Measurements from ENCODE around the gene MCF2L. TPM values are rescaled to one million over a fixed set of nuclear protein-coding genes. Genes with fewer than 3 reads are reported as not detected.

The MCF2L gene
- total and polyA plus RNA-seq, 2 experiments from 2014 or later = 4.8 to 25.6 TPM

DNA sequence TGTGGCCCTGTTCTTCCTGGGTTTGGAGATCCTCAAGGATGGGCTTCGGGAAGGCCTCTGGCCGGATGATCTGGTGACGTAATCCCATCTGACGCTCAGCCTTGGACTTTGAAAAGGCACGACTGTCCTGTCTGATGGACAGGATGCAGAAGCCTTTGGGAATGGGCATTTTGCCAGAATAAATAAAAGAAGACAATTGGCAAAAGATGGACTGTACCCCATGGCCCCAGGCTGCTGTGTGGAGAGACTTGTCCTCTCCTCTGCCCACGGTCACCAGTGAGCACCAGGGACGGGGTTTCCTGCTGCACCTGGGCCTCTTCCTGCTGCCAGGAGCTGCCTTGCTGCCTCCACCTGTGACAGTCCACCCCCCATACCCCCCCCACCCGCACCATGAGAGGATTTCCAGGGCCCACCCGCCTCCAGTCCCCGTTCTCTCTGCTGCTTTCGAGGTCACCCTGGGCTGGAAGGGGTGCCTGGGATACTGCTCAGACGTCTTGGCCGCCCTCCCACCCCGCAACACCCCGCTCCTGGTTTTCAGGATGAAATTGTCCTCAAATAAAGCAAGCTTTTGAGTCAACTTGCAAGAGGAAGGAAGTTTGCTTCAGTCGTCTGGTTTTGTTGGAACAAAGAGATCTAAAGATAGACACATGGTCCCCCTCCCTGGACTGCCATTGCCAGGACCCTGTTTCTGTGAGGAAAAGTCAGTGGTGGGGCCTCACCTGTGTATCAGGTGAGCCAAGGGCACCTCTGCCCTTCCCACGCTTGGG lies 40.9 kb downstream of the MCF2L start (continued):
- TF ChIP-seq, protein P1, sequence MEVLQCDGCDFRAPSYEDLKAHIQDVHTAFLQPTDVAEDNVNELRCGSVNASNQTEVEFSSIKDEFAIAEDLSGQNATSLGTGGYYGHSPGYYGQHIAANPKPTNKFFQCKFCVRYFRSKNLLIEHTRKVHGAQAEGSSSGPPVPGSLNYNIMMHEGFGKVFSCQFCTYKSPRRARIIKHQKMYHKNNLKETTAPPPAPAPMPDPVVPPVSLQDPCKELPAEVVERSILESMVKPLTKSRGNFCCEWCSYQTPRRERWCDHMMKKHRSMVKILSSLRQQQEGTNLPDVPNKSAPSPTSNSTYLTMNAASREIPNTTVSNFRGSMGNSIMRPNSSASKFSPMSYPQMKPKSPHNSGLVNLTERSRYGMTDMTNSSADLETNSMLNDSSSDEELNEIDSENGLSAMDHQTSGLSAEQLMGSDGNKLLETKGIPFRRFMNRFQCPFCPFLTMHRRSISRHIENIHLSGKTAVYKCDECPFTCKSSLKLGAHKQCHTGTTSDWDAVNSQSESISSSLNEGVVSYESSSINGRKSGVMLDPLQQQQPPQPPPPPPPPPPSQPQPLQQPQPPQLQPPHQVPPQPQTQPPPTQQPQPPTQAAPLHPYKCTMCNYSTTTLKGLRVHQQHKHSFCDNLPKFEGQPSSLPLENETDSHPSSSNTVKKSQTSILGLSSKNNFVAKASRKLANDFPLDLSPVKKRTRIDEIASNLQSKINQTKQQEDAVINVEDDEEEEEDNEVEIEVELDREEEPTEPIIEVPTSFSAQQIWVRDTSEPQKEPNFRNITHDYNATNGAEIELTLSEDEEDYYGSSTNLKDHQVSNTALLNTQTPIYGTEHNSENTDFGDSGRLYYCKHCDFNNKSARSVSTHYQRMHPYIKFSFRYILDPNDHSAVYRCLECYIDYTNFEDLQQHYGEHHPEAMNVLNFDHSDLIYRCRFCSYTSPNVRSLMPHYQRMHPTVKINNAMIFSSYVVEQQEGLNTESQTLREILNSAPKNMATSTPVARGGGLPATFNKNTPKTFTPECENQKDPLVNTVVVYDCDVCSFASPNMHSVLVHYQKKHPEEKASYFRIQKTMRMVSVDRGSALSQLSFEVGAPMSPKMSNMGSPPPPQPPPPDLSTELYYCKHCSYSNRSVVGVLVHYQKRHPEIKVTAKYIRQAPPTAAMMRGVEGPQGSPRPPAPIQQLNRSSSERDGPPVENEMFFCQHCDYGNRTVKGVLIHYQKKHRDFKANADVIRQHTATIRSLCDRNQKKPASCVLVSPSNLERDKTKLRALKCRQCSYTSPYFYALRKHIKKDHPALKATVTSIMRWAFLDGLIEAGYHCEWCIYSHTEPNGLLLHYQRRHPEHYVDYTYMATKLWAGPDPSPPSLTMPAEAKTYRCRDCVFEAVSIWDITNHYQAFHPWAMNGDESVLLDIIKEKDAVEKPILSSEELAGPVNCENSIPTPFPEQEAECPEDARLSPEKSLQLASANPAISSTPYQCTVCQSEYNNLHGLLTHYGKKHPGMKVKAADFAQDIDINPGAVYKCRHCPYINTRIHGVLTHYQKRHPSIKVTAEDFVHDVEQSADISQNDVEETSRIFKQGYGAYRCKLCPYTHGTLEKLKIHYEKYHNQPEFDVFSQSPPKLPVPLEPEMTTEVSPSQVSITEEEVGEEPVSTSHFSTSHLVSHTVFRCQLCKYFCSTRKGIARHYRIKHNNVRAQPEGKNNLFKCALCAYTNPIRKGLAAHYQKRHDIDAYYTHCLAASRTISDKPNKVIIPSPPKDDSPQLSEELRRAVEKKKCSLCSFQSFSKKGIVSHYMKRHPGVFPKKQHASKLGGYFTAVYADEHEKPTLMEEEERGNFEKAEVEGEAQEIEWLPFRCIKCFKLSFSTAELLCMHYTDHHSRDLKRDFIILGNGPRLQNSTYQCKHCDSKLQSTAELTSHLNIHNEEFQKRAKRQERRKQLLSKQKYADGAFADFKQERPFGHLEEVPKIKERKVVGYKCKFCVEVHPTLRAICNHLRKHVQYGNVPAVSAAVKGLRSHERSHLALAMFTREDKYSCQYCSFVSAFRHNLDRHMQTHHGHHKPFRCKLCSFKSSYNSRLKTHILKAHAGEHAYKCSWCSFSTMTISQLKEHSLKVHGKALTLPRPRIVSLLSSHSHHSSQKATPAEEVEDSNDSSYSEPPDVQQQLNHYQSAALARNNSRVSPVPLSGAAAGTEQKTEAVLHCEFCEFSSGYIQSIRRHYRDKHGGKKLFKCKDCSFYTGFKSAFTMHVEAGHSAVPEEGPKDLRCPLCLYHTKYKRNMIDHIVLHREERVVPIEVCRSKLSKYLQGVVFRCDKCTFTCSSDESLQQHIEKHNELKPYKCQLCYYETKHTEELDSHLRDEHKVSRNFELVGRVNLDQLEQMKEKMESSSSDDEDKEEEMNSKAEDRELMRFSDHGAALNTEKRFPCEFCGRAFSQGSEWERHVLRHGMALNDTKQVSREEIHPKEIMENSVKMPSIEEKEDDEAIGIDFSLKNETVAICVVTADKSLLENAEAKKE (CRISPR knock-in tag; IDR thresholded peaks at IDR 0.05) = no peak
- TF ChIP-seq JUNB (IDR thresholded peaks at IDR 0.05; ENCODE audit: unreplicated experiment) = no peak
- TF ChIP-seq, protein P2, sequence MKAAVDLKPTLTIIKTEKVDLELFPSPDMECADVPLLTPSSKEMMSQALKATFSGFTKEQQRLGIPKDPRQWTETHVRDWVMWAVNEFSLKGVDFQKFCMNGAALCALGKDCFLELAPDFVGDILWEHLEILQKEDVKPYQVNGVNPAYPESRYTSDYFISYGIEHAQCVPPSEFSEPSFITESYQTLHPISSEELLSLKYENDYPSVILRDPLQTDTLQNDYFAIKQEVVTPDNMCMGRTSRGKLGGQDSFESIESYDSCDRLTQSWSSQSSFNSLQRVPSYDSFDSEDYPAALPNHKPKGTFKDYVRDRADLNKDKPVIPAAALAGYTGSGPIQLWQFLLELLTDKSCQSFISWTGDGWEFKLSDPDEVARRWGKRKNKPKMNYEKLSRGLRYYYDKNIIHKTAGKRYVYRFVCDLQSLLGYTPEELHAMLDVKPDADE (IDR thresholded peaks at IDR 0.05) = no peak

DNA sequence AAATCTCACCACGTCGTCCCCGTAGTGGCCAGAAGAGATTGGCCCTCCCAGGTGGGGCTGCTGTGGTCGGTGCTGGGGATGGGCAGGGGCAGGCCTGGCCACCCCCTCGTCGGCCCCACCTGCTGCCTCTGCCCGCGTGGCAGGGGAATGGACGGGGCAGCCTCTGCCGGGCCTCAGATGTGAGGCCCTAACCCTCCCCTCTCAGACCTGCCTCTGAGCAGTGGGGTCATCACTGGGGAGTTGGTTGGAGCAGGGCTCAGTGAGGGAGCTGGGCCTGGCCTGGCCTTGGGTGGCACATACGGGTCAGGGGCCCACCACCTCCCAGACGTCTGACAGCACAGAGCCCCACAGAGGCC lies 41.5 kb downstream of the MCF2L start:
- H2AFZ ChIP-seq = no peak overlapping the region
- H3K4me3 ChIP-seq = no peak overlapping the region
- ATAC-seq (no peak), DNase-seq (ENCODE audit: low spot score) (no peak)
- H3K27ac ChIP-seq (ENCODE audit: low read depth) = no peak overlapping the region
- no peaks in the 10 kb centered on the region for H3K9me2 ChIP-seq (ENCODE audit: insufficient read depth)
- no peaks in the 10 kb centered on the region for H3K79me2 ChIP-seq (replicated peaks; ENCODE audit: insufficient read depth)
- no peaks in the 10 kb centered on the region for H3F3A ChIP-seq (replicated peaks; ENCODE audit: low read depth)
- H3K36me3 Mint-ChIP-seq (ENCODE audit: low read depth) = peaks cover 11% of the 10 kb centered on the region
- H3K36me3 ChIP-seq (ENCODE audit: insufficient read depth) = no peaks in the 10 kb centered on the region
- H3K4me2 ChIP-seq = no peak overlapping the region
- no peaks in the 10 kb centered on the region for H3K4me1 ChIP-seq (ENCODE audit: insufficient read depth)
- H3K27me3 Mint-ChIP-seq (ENCODE audit: insufficient read depth, low read depth, poor library complexity) = peaks cover 10% of the 10 kb centered on the region
- H3K27me3 ChIP-seq (ENCODE audit: insufficient read depth) = no peaks in the 10 kb centered on the region
- no peak overlapping the region for H3K4me3 Mint-ChIP-seq
- H4K20me1 ChIP-seq (replicated peaks; ENCODE audit: insufficient read depth) = no peaks in the 10 kb centered on the region
- no peaks in the 10 kb centered on the region; the same call in 2 of the 3 replicates for H3K4me1 Mint-ChIP-seq
- no peak overlapping the region for H3K27ac Mint-ChIP-seq
- H3K9me3 Mint-ChIP-seq = peaks cover 11% of the 10 kb centered on the region
- TF ChIP-seq, protein P3, sequence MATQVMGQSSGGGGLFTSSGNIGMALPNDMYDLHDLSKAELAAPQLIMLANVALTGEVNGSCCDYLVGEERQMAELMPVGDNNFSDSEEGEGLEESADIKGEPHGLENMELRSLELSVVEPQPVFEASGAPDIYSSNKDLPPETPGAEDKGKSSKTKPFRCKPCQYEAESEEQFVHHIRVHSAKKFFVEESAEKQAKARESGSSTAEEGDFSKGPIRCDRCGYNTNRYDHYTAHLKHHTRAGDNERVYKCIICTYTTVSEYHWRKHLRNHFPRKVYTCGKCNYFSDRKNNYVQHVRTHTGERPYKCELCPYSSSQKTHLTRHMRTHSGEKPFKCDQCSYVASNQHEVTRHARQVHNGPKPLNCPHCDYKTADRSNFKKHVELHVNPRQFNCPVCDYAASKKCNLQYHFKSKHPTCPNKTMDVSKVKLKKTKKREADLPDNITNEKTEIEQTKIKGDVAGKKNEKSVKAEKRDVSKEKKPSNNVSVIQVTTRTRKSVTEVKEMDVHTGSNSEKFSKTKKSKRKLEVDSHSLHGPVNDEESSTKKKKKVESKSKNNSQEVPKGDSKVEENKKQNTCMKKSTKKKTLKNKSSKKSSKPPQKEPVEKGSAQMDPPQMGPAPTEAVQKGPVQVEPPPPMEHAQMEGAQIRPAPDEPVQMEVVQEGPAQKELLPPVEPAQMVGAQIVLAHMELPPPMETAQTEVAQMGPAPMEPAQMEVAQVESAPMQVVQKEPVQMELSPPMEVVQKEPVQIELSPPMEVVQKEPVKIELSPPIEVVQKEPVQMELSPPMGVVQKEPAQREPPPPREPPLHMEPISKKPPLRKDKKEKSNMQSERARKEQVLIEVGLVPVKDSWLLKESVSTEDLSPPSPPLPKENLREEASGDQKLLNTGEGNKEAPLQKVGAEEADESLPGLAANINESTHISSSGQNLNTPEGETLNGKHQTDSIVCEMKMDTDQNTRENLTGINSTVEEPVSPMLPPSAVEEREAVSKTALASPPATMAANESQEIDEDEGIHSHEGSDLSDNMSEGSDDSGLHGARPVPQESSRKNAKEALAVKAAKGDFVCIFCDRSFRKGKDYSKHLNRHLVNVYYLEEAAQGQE (IDR thresholded peaks at IDR 0.05; ENCODE audit: unreplicated experiment) = no peak
- TF ChIP-seq CREB1 (CRISPR knock-in tag; IDR thresholded peaks at IDR 0.05; ENCODE audit: low read depth) (no peak), POLR2AphosphoS5 (IDR thresholded peaks at IDR 0.05; ENCODE audit: low read depth) (no peak), STAT1 (IDR thresholded peaks at IDR 0.05; ENCODE audit: unreplicated experiment) (no peak), ZNF331 (CRISPR knock-in tag; IDR thresholded peaks at IDR 0.05; ENCODE audit: low read depth) (no peak)
